ENCODE data around the gene TMEM132C.
"Not testable (repeated sequence)": the region's sequence is repeated elsewhere in the genome, so short reads cannot be mapped to it uniquely, and the experiment has no call there.

TMEM132C gene

GRCh38 chr12:128267131-128267622, at the start of gene TMEM132C:
Gene TMEM132C, plus strand, starts transcription at chr12:128267170. Its CDS starts 233 bp downstream, at chr12:128267403.
- DNase-seq = no peak

GRCh38 chr12:128224226-128224625, 42.7 kb upstream of the TMEM132C start:
- no peak for DNase-seq

GRCh38 chr12:128228581-128228980, 38.4 kb upstream of the TMEM132C start:
- DNase-seq = no peak

- DNase-seq = no peak
Measured at GRCh38 chr12:128235635-128236417, 31.1 kb upstream of the TMEM132C start.

GRCh38 chr12:128236525-128236924, 30.4 kb upstream of the TMEM132C start:
- no peak for DNase-seq

GRCh38 chr12:128240745-128241144, 26.2 kb upstream of the TMEM132C start:
- DNase-seq = no peak

GRCh38 chr12:128245121-128245520, 21.8 kb upstream of the TMEM132C start:
- no peak for DNase-seq

GRCh38 chr12:128245905-128246304, 21.1 kb upstream of the TMEM132C start:
- no peak for DNase-seq

GRCh38 chr12:128250096-128250495, 16.9 kb upstream of the TMEM132C start:
- DNase-seq = no peak

- DNase-seq = not testable (repeated sequence)
Measured at GRCh38 chr12:128253829-128254228, 13.1 kb upstream of the TMEM132C start.

- DNase-seq = no peak
Measured at GRCh38 chr12:128258866-128259555, 8.0 kb upstream of the TMEM132C start.

GRCh38 chr12:128259556-128260070, 7.4 kb upstream of the TMEM132C start:
- DNase-seq = no peak

- DNase-seq = no peak
Measured at GRCh38 chr12:128261757-128262156, 5.2 kb upstream of the TMEM132C start.

GRCh38 chr12:128265566-128265965, 1.4 kb upstream of the TMEM132C start:
- DNase-seq = no peak

- DNase-seq = no peak
Measured at GRCh38 chr12:128266086-128266485, 884 bp upstream of the TMEM132C start.

GRCh38 chr12:128266541-128267130, 334 bp upstream of the TMEM132C start:
- no peak for DNase-seq

- DNase-seq = no peak
Measured at GRCh38 chr12:128267651-128268378, 845 bp downstream of the TMEM132C start.

- DNase-seq = no peak
Measured at GRCh38 chr12:128268379-128268995, 1.5 kb downstream of the TMEM132C start.

GRCh38 chr12:128269181-128269591, 2.2 kb downstream of the TMEM132C start:
- no peak for DNase-seq

GRCh38 chr12:128276471-128276870, 9.5 kb downstream of the TMEM132C start:
- DNase-seq = no peak

- DNase-seq = no peak
Measured at GRCh38 chr12:128286970-128287369, 20.0 kb downstream of the TMEM132C start.

GRCh38 chr12:128288357-128288756, 21.4 kb downstream of the TMEM132C start:
- no peak for DNase-seq
